ENCODE results near the gene RNF183.
"Not testable (repeated sequence)": the region's sequence is repeated elsewhere in the genome, so short reads cannot be mapped to it uniquely, and the experiment has no call there.

The RNF183 gene

DNA sequence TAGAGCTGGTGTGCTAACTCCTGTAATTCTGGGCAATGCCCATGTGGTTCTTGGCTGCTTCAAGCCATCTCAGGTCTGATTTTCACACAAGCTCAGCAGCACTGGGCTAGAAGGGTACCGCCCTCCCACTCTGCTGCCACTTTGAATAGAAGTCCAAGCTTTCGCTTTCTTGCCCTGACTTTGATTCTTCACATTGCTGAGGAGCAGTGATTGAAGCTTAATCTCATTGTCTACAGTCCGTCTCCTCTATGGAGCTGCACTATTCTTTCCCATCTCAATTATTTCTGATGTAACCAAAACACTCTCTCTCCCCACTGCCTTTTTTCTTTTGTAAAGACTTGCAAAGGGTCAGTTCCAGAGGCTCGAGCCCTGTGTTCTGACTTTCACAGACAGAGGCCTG is 12.9 kb upstream of the RNF183 start:
- no peak for DNase-seq (ENCODE audit: low read depth in 3 of 3)

- DNase-seq (ENCODE audit: low read depth in 3 of 3) = no peak
These were observed 12.1 kb upstream of the RNF183 start for GRCh38 chr9:113315231-113315630.

GRCh38 chr9:113313261-113313660 is 10.1 kb upstream of the RNF183 start:
- no peak for DNase-seq (ENCODE audit: low read depth in 3 of 3)

- DNase-seq (ENCODE audit: low read depth in 3 of 3) = no peak
These were observed 8.8 kb upstream of the RNF183 start for GRCh38 chr9:113311961-113312360.

GRCh38 chr9:113310538-113310937 is 7.4 kb upstream of the RNF183 start:
- DNase-seq (ENCODE audit: low read depth in 3 of 3) = no peak

- no peak for DNase-seq (ENCODE audit: low read depth in 3 of 3)
These were observed 6.1 kb upstream of the RNF183 start for GRCh38 chr9:113309204-113309813.

- DNase-seq (ENCODE audit: low read depth in 3 of 3) = no peak
These were observed 4.3 kb upstream of the RNF183 start for GRCh38 chr9:113307396-113307975.

GRCh38 chr9:113306566-113306965 is 3.4 kb upstream of the RNF183 start:
- DNase-seq (ENCODE audit: low read depth in 3 of 3) = no peak

- no peak for DNase-seq (ENCODE audit: low read depth in 3 of 3)
These were observed 1.6 kb downstream of the RNF183 start for GRCh38 chr9:113301548-113301947.

DNA sequence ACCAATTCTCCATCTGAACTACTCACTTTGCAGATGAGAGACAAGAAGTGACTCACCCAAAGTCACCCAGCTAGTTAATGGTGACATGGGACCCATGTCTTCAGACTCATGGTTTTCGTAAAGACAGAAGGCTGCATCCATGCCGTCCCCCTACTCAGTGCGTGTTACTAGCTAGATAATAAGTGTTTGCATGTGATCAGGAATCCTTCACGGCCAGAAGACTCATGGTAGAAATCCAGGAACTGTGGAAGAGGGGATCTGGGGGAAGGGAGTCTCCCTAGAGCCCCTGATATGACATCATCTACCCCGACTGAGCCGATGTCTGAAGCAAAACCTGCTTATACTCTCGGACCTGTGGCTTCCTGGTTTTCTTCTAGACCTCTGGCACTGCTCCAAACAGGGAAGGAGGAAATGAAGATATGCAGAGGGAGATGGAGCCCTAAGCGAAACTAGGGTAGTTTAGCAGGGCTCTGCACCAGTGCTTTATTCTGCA is 3.3 kb downstream of the RNF183 start:
- no peak for DNase-seq (ENCODE audit: low read depth in 3 of 3)

GRCh38 chr9:113298924-113299770 is 4.0 kb downstream of the RNF183 start:
- DNase-seq (ENCODE audit: low read depth in 3 of 3) = no peak

- no peak for DNase-seq (ENCODE audit: low read depth in 3 of 3)
These were observed 4.9 kb downstream of the RNF183 start for GRCh38 chr9:113298311-113298710.

- DNase-seq (ENCODE audit: low read depth in 3 of 3) = no peak
These were observed 6.2 kb downstream of the RNF183 start for GRCh38 chr9:113296796-113297558.

- DNase-seq (ENCODE audit: low read depth in 3 of 3) = not testable (repeated sequence)
These were observed 6.9 kb downstream of the RNF183 start for GRCh38 chr9:113296247-113296646.

GRCh38 chr9:113293285-113293878 is 9.8 kb downstream of the RNF183 start:
- no peak for DNase-seq (ENCODE audit: low read depth in 3 of 3)

DNA sequence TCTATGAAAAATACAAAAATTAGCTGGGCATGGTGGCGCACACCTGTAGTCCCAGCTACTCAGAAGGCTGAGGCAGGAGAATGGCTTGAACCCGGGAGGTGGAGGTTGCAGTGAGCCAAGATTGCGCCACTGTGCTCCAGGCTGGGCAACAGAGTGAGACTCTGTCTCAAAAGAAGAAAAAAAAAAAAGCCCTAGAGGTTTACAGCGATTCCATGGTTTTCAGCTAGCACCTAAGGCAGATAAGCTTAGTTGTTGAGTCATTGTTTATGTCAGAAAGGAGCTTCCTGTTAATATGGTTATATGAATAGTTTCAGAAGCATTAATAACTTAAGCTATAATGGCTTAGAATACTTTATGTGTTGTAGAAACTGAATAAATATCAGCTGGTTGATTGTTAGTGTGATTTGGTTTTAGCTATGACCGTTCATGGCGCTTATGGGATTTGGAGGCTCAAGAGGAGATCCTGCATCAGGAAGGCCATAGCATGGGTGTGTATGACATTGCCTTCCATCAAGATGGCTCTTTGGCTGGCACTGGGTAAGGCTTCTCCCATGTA is 13.0 kb downstream of the RNF183 start:
- DNase-seq (ENCODE audit: low read depth in 3 of 3) = no peak

- no peak for DNase-seq (ENCODE audit: low read depth in 3 of 3)
These were observed 14.1 kb downstream of the RNF183 start for GRCh38 chr9:113289091-113289490.

DNA sequence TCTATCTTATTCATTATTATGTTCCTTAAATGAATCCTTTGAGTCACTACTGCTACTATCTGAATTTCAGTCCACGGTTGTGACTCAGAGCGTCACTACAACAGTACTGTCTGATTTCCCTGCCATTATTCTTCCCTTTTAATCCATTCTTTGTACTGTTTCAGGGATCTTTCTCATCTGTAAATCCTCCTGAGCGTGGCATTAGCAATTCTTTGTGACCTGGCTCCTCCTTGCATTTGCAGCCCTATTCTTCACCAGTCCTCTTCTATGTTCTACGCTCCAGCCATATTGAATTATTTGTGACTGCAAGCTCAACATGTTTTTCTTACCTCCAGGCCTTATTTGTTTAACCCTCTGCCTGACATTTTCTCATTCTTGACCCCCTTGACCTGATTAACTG is 21.8 kb downstream of the RNF183 start:
- no peak for DNase-seq (ENCODE audit: low read depth in 3 of 3)

- DNase-seq (ENCODE audit: low read depth in 3 of 3) = no peak
These were observed 24.3 kb downstream of the RNF183 start for GRCh38 chr9:113278840-113279239.

GRCh38 chr9:113275157-113276131 is 27.7 kb downstream of the RNF183 start, which contains the start of the genes CDC26 and PRPF4:
Gene CDC26, minus strand, starts transcription at chr9:113275572. Its CDS starts 3,065 bp downstream, at chr9:113272507.
Gene PRPF4, plus strand, starts transcription at chr9:113275658. Its CDS starts 86 bp downstream, at chr9:113275744.
- peak; percentile 90 to 93 (median 91) for DNase-seq (ENCODE audit: low read depth in 3 of 3)
